ENCODE measurements around the gene PLXNA1.

The PLXNA1 gene

GRCh38 chr3:126982471-126983175, at the start of gene PLXNA1 (continued):
- no peak for TF ChIP-seq GLI4 (tag by site-specific recombination; IDR thresholded peaks at IDR 0.05)
- no peak for TF ChIP-seq MZF1 (tag by site-specific recombination; IDR thresholded peaks at IDR 0.05; ENCODE audit: borderline replicate concordance)
- no peak for TF ChIP-seq MEIS1 (CRISPR knock-in tag; IDR thresholded peaks at IDR 0.05; ENCODE audit: borderline replicate concordance)
- no peak for TF ChIP-seq ZNF48 (tag by site-specific recombination; IDR thresholded peaks at IDR 0.05)
- no peak for TF ChIP-seq ZNF155 (tag by site-specific recombination; IDR thresholded peaks at IDR 0.05)
- TF ChIP-seq ZNF596 (tag by site-specific recombination; IDR thresholded peaks at IDR 0.05), result no peak
- 0 out of 2 replicates have a peak, but pooled peaks have one; percentile 31 for TF ChIP-seq ZNF10 (tag by site-specific recombination; IDR thresholded peaks at IDR 0.05)
- peak; percentile 80; the same call in 1 of the 2 replicates for TF ChIP-seq KLF17 (tag by site-specific recombination; IDR thresholded peaks at IDR 0.05)
- TF ChIP-seq ZFP37 (tag by site-specific recombination; IDR thresholded peaks at IDR 0.05), result peak; percentile 89; the same call in 1 of the 2 replicates
- TF ChIP-seq ZNF660 (tag by site-specific recombination; IDR thresholded peaks at IDR 0.05), result peak; percentile 48; the same call in 1 of the 2 replicates
- peak; percentile 100 for TF ChIP-seq ZNF692 (tag by site-specific recombination; IDR thresholded peaks at IDR 0.05)
- TF ChIP-seq ZNF394 (tag by site-specific recombination; IDR thresholded peaks at IDR 0.05; ENCODE audit: borderline replicate concordance), result peak; percentile 43; the same call in 1 of the 2 replicates
- peak; percentile 38; the same call in 1 of the 2 replicates for TF ChIP-seq BCL11A (tag by site-specific recombination; IDR thresholded peaks at IDR 0.05; ENCODE audit: low read depth)
- TF ChIP-seq ZNF645 (tag by site-specific recombination; IDR thresholded peaks at IDR 0.05), result no peak
- TF ChIP-seq ZNF214 (tag by site-specific recombination; IDR thresholded peaks at IDR 0.05; ENCODE audit: borderline replicate concordance), result no peak
- no peak for TF ChIP-seq ATF2 (tag by site-specific recombination; IDR thresholded peaks at IDR 0.05; ENCODE audit: low read depth)
- TF ChIP-seq PRDM4 (tag by site-specific recombination; IDR thresholded peaks at IDR 0.05), result peak; percentile 37; the same call in 1 of the 2 replicates
- TF ChIP-seq ZBTB10 (tag by site-specific recombination; IDR thresholded peaks at IDR 0.05), result peak; percentile 92
- TF ChIP-seq SCRT1 (tag by site-specific recombination; IDR thresholded peaks at IDR 0.05; ENCODE audit: borderline replicate concordance), result no peak
- no peak for TF ChIP-seq GFI1B (tag by site-specific recombination; IDR thresholded peaks at IDR 0.05)
- TF ChIP-seq, protein P1, sequence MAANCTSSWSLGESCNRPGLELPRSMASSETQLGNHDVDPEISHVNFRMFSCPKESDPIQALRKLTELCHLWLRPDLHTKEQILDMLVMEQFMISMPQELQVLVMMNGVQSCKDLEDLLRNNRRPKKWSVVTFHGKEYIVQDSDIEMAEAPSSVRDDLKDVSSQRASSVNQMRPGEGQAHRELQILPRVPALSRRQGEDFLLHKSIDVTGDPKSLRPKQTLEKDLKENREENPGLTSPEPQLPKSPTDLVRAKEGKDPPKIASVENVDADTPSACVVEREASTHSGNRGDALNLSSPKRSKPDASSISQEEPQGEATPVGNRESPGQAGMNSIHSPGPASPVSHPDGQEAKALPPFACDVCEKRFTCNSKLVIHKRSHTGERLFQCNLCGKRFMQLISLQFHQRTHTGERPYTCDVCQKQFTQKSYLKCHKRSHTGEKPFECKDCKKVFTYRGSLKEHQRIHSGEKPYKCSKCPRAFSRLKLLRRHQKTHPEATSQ (tag by site-specific recombination; IDR thresholded peaks at IDR 0.05), result peak; percentile 98
- TF ChIP-seq BCL11B (tag by site-specific recombination; IDR thresholded peaks at IDR 0.05; ENCODE audit: low read depth), result no peak
- TF ChIP-seq ZNF19 (tag by site-specific recombination; IDR thresholded peaks at IDR 0.05; ENCODE audit: low read depth), result no peak
- no peak for TF ChIP-seq OVOL3 (tag by site-specific recombination; IDR thresholded peaks at IDR 0.05)

All from HEK293 (cell line).